ENCODE measurements around the gene FOXO1. TPM values are rescaled to one million over a fixed set of nuclear protein-coding genes. Genes with fewer than 3 reads are reported as not detected.
A peak's percentile ranks its signal among the peaks of the same experiment; 100 is the strongest.

Gene FOXO1
- total RNA-seq, 1 experiment from 2014 or later = 6.8 TPM

- no peak for DNase-seq (ENCODE audit: low read depth)
These were observed 157.6 kb downstream of the FOXO1 start for GRCh38 chr13:40508767-40509342.

GRCh38 chr13:40508127-40508526 lies 158.3 kb downstream of the FOXO1 start:
- peak; percentile 68 for DNase-seq (ENCODE audit: low read depth)

DNA sequence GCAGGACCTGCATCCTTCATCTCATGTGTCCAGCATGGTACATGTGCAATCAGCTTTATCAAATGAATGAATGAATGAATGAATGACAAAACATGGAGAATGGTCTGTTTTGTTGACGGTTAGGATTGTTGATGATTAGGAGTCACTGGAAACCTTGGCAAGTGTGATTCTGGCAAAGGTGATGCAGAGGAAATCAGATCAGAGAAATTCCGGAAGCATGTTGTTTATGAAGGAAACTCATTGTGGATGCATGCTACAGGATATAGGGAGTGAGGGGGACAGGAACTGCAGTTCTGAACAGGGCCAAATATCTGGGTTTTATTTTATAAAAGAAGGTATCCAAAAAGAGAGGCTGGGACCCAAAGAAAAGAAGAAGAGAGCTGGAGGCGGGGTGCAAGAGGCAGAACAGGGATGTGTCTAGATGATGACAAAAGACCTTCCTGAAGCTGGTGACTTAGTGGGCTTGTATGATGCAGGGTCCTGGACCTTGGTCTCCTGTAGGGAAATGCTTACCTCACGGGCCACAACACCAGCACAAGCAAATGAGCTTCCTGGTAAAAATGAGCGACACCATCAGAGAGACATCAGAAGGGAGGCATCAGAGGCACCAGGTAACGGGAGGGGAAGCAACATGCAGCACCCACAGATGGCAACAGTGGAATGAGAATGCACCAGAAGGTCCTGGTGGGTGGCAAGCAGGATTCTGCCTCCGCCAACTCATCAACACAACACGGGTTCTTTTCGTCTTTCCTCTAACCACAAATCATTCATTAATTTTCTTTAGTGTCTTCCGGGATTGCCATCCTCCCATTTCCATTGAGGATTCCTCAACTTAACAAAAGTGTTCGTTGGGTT lies 159.6 kb downstream of the FOXO1 start:
- DNase-seq (ENCODE audit: low read depth) = no peak

Other genes with a start within 250 kb of the FOXO1 start
- 17.5 and 19.8 TPM in 2 replicates for gene MRPS31, start 104.5 kb upstream of the FOXO1 start, total RNA-seq (2014; rRNA removed; shearing (Covaris generic))
- gene SLC25A15, start 123.0 kb upstream of the FOXO1 start, total RNA-seq (2014; rRNA removed; shearing (Covaris generic)) = 6.1 and 12.2 TPM in 2 replicates